GM10266 (cell line): ENCODE data around the gene SPATA2L.

Experiments used
- DNase-seq: peaks from one replicate; pipeline ENCODE4 v3.0.0; 2012; ENCODE audit errors: extremely low spot score
- TF ChIP-seq, protein P1 (sequence below): IDR thresholded peaks from 2 replicates; pipeline ENCODE4 v1.5.1; 2012; ENCODE audit warnings: mild to moderate bottlenecking, low read depth; ENCODE audit not compliant: control insufficient read depth, insufficient read depth; ENCODE audit errors: missing control alignments

The SPATA2L gene

DNA sequence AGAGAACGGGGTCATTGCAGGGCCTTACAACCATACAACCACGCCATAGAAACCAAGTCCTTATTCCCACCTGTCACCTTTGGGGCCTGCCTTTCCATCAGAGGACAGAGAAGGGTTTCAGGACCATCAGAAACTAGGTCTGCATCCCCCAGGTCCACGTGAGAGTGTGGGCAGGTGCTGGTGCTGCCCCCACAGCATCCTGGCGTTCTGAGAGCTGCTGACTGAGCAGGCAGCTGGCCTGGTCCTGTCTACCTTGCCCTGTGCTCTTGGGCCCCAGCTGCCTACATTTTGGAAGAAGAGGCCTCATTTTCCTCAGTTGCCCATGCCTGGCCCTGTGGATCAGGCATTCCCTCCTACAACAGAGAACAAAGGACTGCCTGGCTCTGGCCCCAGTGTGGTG lies 41.4 kb upstream of the SPATA2L start:
- DNase-seq, result no peak
- TF ChIP-seq, protein P1, sequence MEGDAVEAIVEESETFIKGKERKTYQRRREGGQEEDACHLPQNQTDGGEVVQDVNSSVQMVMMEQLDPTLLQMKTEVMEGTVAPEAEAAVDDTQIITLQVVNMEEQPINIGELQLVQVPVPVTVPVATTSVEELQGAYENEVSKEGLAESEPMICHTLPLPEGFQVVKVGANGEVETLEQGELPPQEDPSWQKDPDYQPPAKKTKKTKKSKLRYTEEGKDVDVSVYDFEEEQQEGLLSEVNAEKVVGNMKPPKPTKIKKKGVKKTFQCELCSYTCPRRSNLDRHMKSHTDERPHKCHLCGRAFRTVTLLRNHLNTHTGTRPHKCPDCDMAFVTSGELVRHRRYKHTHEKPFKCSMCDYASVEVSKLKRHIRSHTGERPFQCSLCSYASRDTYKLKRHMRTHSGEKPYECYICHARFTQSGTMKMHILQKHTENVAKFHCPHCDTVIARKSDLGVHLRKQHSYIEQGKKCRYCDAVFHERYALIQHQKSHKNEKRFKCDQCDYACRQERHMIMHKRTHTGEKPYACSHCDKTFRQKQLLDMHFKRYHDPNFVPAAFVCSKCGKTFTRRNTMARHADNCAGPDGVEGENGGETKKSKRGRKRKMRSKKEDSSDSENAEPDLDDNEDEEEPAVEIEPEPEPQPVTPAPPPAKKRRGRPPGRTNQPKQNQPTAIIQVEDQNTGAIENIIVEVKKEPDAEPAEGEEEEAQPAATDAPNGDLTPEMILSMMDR, result no peak

DNA sequence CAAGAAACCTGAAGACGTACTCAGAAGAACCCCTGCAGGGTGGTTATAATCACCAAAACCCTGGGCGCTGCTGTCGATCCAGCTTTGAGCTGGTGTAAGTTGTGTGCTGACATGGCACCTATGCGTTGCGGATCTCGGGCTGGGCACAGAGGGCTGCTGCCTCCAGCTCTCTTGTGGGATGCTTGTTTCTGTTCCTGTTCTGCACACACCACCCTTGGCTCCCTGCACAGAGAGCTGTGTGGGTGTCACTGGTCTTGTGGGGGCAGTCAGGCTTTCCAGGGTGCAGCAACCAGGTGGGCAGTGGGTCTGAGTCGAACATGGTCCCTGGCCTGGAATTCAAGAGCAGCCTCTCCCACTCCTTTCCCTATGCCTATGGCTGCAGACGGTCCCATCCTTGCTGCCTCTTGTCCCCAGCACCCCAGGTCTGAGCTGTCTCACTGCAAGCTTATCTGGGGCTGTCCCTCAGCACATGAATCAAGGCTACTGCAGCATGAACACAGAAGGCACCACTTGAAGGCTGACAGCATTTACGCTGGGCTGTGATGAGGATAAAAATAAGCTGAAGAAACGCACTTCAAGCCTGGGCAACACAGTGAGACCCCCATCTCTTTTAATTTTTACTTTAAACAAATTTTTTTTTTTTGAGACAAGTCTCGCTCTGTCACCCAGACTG lies 40.0 kb upstream of the SPATA2L start:
- TF ChIP-seq, protein P1, result no peak
- no peak for DNase-seq

DNA sequence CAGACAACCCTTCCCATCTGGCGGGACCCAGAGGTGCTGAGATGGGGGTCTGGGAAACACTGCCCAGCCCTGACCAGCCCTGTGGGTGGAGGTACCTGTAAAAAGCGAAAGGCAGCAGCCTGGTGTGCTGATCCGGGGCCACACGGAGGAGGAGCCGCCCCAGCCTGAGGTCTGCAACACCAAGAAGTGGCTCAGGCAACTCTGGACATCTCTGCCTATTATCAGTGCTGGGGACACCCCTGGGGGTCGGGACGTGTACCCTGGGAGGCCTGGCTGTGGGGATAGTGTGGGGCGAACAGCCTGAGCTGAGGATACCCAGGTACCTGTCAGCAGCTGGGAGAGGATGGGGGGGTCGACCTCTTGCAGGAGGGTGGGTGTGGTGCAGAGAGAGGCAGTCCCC lies 37.9 kb upstream of the SPATA2L start:
- no peak for DNase-seq
- TF ChIP-seq, protein P1, result no peak

DNA sequence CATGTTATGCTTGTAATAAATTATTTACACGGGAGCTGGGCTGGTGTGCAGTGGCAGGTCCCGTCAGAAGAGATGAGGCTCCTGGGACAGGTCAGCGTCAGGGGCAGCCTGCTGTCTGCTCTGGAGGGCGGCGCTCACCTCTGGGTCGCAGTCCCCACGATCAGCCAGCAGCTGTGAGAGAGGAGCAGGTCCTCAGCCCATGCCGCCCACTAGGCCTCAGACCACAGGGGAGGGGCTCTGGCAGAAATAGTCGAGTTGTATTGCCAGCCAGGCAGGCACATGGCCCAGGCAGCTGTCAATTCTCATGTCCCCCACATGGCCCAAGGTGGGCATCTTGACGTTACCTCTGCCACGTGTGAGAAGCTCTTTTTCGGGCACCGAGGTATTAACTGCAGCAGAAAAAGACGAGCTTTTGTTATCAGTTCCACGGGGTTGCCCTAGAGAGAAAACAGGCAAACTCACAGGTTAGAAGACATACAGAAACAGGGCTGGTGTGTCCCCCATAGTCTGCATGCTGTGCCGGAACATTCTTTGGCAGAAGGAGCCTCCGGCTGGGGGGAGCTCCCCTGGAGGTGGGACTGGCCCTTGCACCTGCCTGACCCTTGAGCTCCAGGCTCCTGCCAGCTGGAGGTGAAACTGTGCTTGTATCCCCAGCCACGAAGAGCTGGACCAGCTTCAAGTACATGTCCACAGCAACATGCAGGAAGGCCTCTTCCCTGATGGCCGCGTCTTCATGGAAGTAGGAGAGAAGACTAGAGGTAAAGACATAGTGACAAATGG lies 37.2 kb upstream of the SPATA2L start:
- TF ChIP-seq, protein P1, result no peak
- no peak for DNase-seq

DNA sequence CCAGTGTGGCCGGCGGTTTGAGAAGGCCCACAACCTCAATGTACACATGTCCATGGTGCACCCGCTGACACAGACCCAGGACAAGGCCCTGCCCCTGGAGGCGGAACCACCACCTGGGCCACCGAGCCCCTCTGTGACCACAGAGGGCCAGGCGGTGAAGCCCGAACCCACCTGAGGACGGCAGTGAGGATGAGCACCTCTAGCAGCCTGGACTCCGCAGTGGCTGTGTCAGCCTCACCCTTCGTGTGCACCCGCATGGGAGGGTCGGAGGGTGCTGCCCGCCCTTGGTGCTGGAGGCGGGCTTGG lies 36.5 kb upstream of the SPATA2L start:
- TF ChIP-seq, protein P1, result no peak
- DNase-seq, result no peak

DNA sequence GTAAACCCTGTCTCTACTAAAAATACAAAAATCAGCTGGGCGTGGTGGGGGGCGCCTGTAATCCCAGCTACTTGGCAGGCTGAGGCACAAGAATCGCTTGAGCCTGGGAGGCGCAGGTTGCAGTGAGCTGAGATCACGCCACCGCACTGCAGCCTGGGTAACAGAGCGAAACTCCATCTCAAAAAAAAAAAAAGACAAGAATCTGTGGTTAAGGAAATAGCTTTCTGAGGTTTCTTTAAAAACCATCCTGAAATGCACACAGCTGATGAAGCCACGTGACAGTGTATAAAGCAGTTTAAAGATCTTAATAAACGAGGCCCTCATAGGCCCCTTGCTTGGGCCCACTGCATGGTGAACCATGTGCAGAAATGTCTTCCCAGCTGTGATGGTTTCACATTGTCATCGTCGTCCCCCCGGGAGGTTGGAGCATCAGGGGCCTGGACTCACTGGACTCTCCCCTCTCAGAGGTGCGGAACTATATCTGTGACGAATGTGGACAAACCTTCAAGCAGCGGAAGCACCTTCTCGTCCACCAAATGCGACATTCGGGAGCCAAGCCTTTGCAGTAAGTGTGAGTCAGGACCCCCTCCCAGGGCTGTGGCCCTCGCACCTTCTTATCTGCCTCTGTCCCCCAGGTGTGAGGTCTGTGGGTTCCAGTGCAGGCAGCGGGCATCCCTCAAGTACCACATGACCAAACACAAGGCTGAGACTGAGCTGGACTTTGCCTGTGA lies 36.0 kb upstream of the SPATA2L start:
- TF ChIP-seq, protein P1, result no peak
- DNase-seq, result no peak

DNA sequence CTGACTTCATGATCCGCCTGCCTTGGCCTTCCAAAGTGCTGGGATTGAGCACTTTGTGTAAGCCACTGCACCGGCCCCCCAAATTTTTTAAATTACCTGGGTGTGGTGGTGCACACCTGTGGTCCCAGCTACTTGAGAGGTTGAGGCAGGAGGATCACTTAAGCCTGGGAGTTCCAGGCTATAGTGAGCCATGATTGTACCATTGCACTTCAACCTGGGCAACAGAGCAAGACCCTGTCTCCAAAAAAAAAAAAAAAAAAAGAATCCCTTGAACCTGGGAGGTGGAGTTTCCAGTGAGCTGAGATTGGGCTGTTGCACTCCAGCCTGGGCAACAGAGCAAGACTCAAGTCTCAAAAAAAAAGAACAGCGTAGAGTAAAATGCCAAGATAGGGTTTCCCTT lies 35.0 kb upstream of the SPATA2L start:
- no peak for DNase-seq
- TF ChIP-seq, protein P1, result no peak
